OCI-LY7 (cell line): ENCODE measurements around the gene MROH2A. TPM values are rescaled to one million over a fixed set of nuclear protein-coding genes. Genes with fewer than 3 reads are reported as not detected.

Experiments used
- BruUV-seq: library from RNA; stranded (reverse); fragments of 400-500 nt; replicated peaks from 2 replicates; lab custom pipeline; 2021; lab: Mats Ljungman, UMichigan
- CTCF ChIA-PET: fragments of 300-600 bp; sonication (Branson Sonifier 250); formaldehyde crosslinking; loops from one replicate; lab custom pipeline; 2022; ENCODE audit warnings: antibody characterized with exemption; ENCODE audit not compliant: unreplicated experiment; lab: Charles Lee
- POLR2A ChIA-PET: fragments of 300-600 bp; sonication (Branson Sonifier 250); formaldehyde crosslinking; loops from one replicate; lab custom pipeline; 2022; ENCODE audit warnings: antibody characterized with exemption; lab: Charles Lee
- DNase-seq: peaks from one replicate; pipeline ENCODE4 v3.0.0-alpha.2; 2015; ENCODE audit warnings: low spot score
- H2AFZ ChIP-seq: fragments of 200-600 bp; sonication (generic), shearing (Covaris generic); 2 replicates; pipeline ENCODE4 v1.6.1; 2014; ENCODE audit warnings: mild to moderate bottlenecking, antibody characterized with exemption, low read length, moderate library complexity
- H3K27ac ChIP-seq: fragments of 200-600 bp; sonication (generic); 2 replicates; pipeline ENCODE4 v1.5.1; 2014; ENCODE audit warnings: mixed run types, low read depth, mild to moderate bottlenecking, moderate library complexity, low read length, inconsistent platforms; ENCODE audit not compliant: poor library complexity, severe bottlenecking
- H3K36me3 ChIP-seq: fragments of 200-600 bp; sonication (generic); 2 replicates; pipeline ENCODE4 v1.6.1; 2014; ENCODE audit warnings: mild to moderate bottlenecking, antibody characterized with exemption, low read length, moderate library complexity, mixed read lengths; ENCODE audit not compliant: insufficient read depth
- H3K4me1 ChIP-seq: fragments of 200-600 bp; sonication (generic); 2 replicates; pipeline ENCODE4 v1.5.1; 2014; ENCODE audit warnings: mild to moderate bottlenecking, low read length; ENCODE audit not compliant: insufficient read depth, poor library complexity, severe bottlenecking
- H3K4me2 ChIP-seq: fragments of 200-600 bp; sonication (generic); 2 replicates; pipeline ENCODE4 v1.6.1; 2014; ENCODE audit warnings: mild to moderate bottlenecking, low read length
- H3K4me3 ChIP-seq: fragments of 200-600 bp; sonication (generic); 2 replicates; pipeline ENCODE4 v1.5.1; 2014; ENCODE audit warnings: mild to moderate bottlenecking, low read depth, low read length; ENCODE audit not compliant: poor library complexity, severe bottlenecking
- H3K79me2 ChIP-seq: fragments of 200-600 bp; sonication (generic); 2 replicates; pipeline ENCODE4 v1.6.1; 2016; ENCODE audit warnings: low read depth, mild to moderate bottlenecking, low read length, moderate library complexity, mixed read lengths; ENCODE audit not compliant: insufficient read depth
- H3K9me2 ChIP-seq: fragments of 200-600 bp; sonication (generic); 2 replicates; pipeline ENCODE4 v1.6.1; 2016; ENCODE audit warnings: mild to moderate bottlenecking, low read length, mixed read lengths; ENCODE audit not compliant: insufficient read depth
- H3K9me3 ChIP-seq: fragments of 200-600 bp; sonication (generic); 2 replicates; pipeline ENCODE4 v1.6.1; 2014; ENCODE audit warnings: mild to moderate bottlenecking, mixed run types, low read length, mixed read lengths
- H4K20me1 ChIP-seq: fragments of 200-600 bp; sonication (generic); 2 replicates; pipeline ENCODE4 v1.6.1; 2014; ENCODE audit warnings: mild to moderate bottlenecking, antibody characterized with exemption, low read length, moderate library complexity, mixed read lengths; ENCODE audit not compliant: insufficient read depth
- EZH2phosphoT487 ChIP-seq: fragments of 200-600 bp; sonication (generic); IDR thresholded peaks from 2 replicates; pipeline ENCODE4 v1.6.1; 2018; ENCODE audit warnings: low read depth, borderline replicate concordance, mild to moderate bottlenecking, mixed run types, antibody characterized with exemption, low read length, moderate library complexity, mixed read lengths
- intact Hi-C: fragments of 100-400 bp; cut with micrococcal nuclease; formaldehyde crosslinking; loops from one replicate; pipeline ENCODE4 v1.10.0; 2022; ENCODE audit not compliant: unreplicated experiment
- total RNA-seq, 2 experiments: library from RNA; depleted of rRNA in 1 of 2; stranded (reverse); fragments of >200 nt in 1 of 2; shearing (Covaris generic) in 1 of 2; gene quantifications; 2 replicates each; pipeline ENCODE4 v1.2.3, GENCODE V29; 2014 to 2022
- TF ChIP-seq, protein P1 (sequence below): fragments of 200-600 bp; sonication (generic); conservative IDR thresholded peaks from 2 replicates; pipeline ENCODE4 v1.5.1; 2014; ENCODE audit warnings: mild to moderate bottlenecking, antibody characterized with exemption, low read length, moderate library complexity, mixed read lengths

The MROH2A gene
- total RNA-seq, 2 experiments from 2014 or later = not detected

DNA sequence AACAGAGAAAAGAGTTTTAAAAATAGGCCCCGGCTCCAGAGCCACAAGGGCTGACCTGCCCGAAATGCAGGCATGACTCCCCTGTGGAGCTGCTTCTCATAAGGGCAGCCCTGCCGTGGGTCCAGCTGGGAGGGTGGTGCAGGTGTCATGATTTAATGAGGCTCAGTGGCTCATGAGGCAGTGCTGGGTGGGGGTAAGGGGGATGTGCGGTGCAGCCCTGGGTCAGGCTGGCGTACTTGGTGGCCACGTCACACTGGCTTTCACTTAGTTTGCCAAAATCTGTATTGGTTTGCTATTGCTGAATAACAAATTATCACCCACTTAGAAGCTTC lies 42.6 kb downstream of the MROH2A start:
- ChIA-PET POLR2A (interaction anchor here (0.6 kb wide), 1 partner anchor 51 kb away, joined by 4 read pairs; no protein-coding TSS in a partner anchor), CTCF (interaction anchor here (0.5 kb wide), 1 partner anchor 38 kb away, joined by 3 read pairs; no protein-coding TSS in a partner anchor)
- TF ChIP-seq EZH2phosphoT487 = no peak
- TF ChIP-seq, protein P1, sequence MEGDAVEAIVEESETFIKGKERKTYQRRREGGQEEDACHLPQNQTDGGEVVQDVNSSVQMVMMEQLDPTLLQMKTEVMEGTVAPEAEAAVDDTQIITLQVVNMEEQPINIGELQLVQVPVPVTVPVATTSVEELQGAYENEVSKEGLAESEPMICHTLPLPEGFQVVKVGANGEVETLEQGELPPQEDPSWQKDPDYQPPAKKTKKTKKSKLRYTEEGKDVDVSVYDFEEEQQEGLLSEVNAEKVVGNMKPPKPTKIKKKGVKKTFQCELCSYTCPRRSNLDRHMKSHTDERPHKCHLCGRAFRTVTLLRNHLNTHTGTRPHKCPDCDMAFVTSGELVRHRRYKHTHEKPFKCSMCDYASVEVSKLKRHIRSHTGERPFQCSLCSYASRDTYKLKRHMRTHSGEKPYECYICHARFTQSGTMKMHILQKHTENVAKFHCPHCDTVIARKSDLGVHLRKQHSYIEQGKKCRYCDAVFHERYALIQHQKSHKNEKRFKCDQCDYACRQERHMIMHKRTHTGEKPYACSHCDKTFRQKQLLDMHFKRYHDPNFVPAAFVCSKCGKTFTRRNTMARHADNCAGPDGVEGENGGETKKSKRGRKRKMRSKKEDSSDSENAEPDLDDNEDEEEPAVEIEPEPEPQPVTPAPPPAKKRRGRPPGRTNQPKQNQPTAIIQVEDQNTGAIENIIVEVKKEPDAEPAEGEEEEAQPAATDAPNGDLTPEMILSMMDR = no peak
- Histone ChIP-seq H2AFZ (no peak overlapping the region), H3K4me2 (no peak overlapping the region), H3K27ac (no peak overlapping the region), H3K36me3 (no peaks in the 10 kb centered on the region), H3K9me3 (no peaks in the 10 kb centered on the region), H3K4me1 (no peaks in the 10 kb centered on the region), H3K79me2 (no peaks in the 10 kb centered on the region), H4K20me1 (no peaks in the 10 kb centered on the region), H3K4me3 (no peak overlapping the region), H3K9me2 (no peaks in the 10 kb centered on the region)
- BruUV-seq = no TSS peak
- no peak for DNase-seq
- intact Hi-C loops = no loop called here

DNA sequence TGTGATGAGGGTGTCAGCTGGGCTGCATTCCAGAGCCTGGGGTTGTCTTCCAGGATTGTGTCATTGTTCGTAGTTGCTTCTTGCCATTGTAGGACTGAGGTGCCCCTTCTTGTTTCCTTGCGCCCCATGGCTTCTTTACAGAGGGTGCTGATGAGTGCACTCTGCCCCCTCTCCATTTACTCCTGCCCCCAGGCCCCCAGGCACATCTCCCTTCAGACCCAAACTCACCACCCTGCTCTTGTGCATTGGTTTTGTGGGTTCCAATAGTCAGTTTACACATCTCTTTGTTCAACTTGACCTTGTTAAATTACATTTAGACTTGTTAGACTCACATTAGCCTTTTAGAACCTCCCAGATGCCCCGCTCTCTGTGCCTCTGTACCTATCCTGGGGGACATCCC lies 43.1 kb downstream of the MROH2A start:
- Histone ChIP-seq H3K79me2 (no peaks in the 10 kb centered on the region), H3K36me3 (no peaks in the 10 kb centered on the region), H4K20me1 (no peaks in the 10 kb centered on the region), H3K9me2 (no peaks in the 10 kb centered on the region), H3K4me3 (no peak overlapping the region), H3K4me1 (no peaks in the 10 kb centered on the region), H2AFZ (no peak overlapping the region), H3K4me2 (no peak overlapping the region), H3K9me3 (no peaks in the 10 kb centered on the region), H3K27ac (no peak overlapping the region)
- ChIA-PET CTCF (no interaction called here), POLR2A (no interaction called here)
- no TSS peak for BruUV-seq
- no peak for TF ChIP-seq EZH2phosphoT487
- TF ChIP-seq, protein P1 = no peak
- intact Hi-C loops = no loop called here
- DNase-seq = no peak

DNA sequence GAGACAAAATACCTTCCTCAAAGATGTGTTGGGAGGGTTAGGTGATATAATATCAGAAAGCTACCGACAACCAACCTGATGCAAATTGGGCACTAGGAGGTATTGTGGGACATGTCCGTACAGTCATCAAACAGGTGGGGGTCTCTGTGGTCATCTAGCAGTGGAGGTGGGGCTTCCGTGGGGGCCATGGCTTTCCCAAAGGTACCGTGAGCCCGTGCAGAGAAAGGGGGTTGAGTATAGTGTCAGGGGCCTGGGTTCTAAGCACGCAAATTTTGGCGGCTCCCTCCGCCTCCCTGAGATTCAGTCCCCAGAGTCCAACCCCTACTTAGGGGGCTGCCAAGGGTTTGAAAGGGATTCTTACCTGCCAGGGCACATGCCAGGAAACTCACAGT lies 43.6 kb downstream of the MROH2A start:
- H4K20me1 ChIP-seq = no peaks in the 10 kb centered on the region
- no peaks in the 10 kb centered on the region for H3K9me2 ChIP-seq
- no peaks in the 10 kb centered on the region for H3K79me2 ChIP-seq
- H3K27ac ChIP-seq = no peak overlapping the region
- no peaks in the 10 kb centered on the region for H3K4me1 ChIP-seq
- BruUV-seq = no TSS peak
- H3K4me3 ChIP-seq = no peak overlapping the region
- CTCF ChIA-PET = no interaction called here
- POLR2A ChIA-PET = no interaction called here
- intact Hi-C loops = no loop called here
- no peaks in the 10 kb centered on the region for H3K9me3 ChIP-seq
- H3K36me3 ChIP-seq = no peaks in the 10 kb centered on the region
- no peak for TF ChIP-seq EZH2phosphoT487
- TF ChIP-seq, protein P1 = no peak
- H3K4me2 ChIP-seq = no peak overlapping the region
- no peak for DNase-seq
- H2AFZ ChIP-seq = no peak overlapping the region
